ENCODE measurements around the gene LRRC14B.
"Not testable (repeated sequence)": the region's sequence is repeated elsewhere in the genome, so short reads cannot be mapped to it uniquely, and the experiment has no call there.

LRRC14B gene

GRCh38 chr5:207599-207998 lies 16.3 kb downstream of the LRRC14B start:
- no peak for DNase-seq (ENCODE audit: low read depth)

DNA sequence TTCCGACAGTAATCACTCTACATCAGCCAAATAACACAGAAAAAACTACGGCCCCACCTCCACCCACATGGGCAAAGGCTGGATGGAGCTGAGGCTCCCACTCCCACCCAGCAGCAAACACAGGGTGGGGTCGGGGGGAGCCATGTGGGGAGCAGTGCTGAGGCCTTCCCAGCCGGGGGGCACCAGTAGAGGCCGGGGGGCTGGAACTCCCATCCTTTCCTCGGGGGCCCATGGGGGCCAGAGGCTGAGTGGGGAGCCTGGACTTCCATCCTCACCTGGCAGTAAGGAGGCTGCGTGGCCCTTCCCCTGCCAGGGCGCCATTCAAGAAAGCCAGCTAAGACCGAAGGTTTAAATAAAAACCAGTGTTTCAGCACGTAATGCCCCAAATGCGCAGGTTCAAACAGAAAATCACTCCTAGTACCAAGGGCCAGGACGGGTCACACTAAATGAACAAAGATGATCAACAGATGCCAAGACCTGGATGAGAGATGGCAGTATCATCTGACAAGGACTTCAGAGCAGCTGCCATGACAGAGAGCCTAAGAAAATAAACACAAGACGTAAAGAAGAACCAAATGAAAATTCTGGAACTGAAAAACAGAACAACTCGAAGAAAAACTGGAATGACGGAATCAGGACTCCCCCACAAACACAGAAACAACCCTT lies 17.3 kb downstream of the LRRC14B start:
- DNase-seq (ENCODE audit: low read depth): no peak

DNA sequence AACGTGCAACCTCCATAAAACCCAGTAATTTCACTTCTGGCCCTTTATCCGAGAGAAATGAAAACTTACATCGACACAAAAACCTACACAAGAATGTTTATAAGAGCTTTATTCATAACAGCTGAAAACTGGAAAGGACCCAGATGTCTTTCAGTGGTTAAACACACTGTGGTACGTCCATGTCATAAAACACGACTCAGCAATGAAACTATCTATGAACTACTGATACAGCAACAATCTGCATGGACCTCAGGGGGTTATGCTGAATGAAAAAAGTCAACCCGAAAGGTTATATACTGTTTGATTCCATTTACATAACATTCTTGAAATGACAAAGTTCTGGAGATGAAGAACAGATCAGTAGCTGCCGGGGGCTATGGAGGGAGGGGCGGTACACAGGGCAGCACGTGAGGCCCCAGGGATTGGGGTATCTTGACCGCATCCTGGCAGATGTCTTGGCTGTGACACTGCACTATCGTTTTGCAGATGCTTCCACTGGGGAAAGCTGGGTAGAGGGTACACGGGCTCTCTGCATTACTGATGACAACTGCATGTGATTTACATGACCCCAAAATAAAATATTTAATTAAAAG lies 22.6 kb downstream of the LRRC14B start:
- no peak for DNase-seq (ENCODE audit: low read depth)

DNA sequence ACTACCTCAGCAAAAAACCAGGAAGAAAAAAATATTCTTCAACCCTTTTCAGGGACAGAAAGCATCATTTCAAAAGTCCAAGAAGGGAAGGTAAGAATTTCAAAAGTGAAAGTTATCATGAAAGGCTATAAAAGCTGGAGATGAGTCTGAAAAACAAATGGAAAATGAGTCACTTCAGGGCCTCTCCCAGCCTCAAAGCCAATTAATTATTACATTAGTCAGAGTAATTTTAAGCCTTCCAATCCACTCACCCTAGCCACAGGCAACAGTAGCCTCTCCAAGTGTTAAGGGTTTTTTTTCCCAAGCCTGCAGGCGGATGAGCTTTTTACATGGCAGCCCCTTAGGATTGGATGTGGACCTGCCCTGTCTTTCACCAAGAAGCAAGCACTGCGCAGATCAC lies 24.0 kb downstream of the LRRC14B start:
- DNase-seq (ENCODE audit: low read depth): not testable (repeated sequence)

DNA sequence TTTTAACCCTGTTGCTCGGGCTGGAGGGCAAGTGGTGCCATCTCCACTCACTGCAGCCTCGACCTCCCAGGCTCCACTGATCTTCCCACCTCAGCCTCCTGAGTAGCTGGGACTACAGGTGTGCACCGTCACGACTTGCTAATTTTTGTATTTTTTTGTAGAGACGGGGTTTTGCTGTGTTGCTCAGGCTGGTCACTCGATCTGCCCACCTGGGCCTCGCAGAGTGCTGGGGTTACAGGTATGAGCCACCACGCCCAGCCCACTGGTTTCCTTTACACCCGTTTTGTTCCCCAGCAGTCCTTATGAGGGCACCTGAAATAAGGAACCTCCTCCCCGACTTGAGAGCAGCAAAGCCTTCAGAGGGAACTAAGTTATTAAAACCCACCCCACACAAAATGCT lies 24.8 kb downstream of the LRRC14B start:
- not testable (repeated sequence) for DNase-seq (ENCODE audit: low read depth)

DNA sequence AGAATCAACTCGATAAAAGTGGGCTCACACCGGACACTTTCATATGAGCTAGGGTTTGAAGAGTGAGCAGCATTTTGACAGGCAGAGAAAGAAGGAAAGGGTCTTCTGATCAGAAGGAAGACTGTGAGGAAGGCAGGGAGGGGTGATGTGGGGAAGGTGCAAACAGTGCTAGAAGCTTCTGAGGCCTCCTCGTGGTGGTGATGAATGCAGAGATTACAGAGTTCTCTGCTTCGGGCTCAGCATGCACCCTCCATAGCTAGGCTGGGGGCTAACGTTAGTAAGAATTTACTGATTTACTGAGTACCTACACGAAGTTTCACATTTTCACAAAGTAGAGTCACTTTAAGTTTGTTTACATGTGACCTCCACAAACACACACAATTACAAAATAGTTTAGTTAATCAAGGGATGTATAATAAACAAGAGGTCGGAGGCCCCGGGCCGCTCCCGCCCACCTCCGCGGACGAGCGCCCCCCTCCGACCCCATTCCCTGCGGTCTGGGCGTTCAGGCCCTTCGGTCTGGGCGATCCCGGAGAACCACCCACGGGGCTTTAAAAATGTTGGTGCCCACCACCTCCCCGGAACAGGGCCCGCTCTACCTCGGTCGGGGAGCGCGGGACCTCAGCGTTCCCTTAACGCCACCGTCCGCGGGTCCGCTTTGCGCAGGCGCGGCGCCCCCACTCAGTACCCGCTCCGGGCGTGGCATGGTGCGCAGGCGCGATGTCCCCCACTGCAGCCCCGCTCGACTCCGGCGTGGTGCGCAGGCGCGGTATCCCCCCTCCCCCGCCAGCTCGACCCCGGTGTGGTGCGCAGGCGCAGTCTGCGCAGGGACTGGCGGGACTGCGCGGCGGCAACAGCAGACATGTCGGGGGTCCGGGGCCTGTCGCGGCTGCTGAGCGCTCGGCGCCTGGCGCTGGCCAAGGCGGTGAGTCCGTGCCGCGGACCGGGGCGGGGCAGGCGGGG lies 26.5 kb downstream of the LRRC14B start, which contains the start of the genes CCDC127 and SDHA:
CCDC127 (minus strand) TSS at position 660 of the 963 bp plus-strand sequence. CDS start 1,304 bp downstream, outside the sequence.
SDHA (plus strand) TSS at position 827 of the 963 bp plus-strand sequence; CDS start at position 863, 36 bp downstream.
- DNase-seq (ENCODE audit: low read depth): peak; percentile 69

DNA sequence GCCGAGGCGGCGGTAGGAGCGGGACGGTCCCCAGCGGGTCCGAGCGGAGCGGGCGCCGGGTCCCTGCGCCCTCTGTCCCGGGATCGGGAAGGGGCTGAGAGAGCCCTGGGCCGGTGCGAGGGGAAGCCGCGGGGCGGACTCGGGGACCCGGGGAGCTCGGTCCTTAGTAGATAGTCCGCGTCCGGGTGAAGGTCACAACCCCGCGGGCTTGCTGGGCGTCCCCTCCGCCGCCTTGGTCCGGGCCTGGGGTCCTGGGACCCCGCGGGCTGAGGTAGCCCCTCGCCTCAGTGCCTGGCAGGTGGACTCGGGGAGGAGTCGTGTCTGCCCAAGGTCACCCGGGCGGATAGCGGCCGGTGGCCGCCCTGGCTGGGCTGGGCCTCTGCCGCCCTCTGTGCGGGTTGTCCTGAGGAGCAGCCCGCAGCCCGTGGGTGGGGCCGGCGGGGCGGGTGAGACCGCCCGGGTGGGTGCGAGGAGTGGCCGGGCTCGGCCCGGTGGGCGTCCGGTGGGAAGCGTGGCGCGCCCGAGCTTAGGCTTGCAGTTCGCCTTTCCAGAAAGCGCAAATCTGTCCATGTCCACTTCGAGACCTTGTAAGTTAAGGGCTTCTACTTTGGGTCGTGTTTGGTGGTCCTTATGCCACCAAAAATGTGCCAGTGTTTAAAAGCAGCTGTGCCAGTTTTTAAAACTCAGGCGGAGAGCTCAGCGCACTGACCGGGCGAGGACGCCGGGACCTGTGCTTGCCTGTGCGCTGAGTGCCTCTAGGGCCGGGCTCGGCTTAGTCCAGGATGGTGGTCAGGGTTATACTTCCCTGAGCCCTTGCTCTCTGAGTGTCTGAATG lies 27.4 kb downstream of the LRRC14B start:
- DNase-seq (ENCODE audit: low read depth): no peak

- DNase-seq (ENCODE audit: low read depth): peak; percentile 33
These were observed 28.2 kb downstream of the LRRC14B start for GRCh38 chr5:219460-219863.

GRCh38 chr5:219991-220390 lies 28.7 kb downstream of the LRRC14B start:
- no peak for DNase-seq (ENCODE audit: low read depth)

GRCh38 chr5:222951-223715 lies 31.8 kb downstream of the LRRC14B start:
- DNase-seq (ENCODE audit: low read depth): peak; percentile 49

GRCh38 chr5:223791-224190 lies 32.5 kb downstream of the LRRC14B start:
- DNase-seq (ENCODE audit: low read depth): no peak

DNA sequence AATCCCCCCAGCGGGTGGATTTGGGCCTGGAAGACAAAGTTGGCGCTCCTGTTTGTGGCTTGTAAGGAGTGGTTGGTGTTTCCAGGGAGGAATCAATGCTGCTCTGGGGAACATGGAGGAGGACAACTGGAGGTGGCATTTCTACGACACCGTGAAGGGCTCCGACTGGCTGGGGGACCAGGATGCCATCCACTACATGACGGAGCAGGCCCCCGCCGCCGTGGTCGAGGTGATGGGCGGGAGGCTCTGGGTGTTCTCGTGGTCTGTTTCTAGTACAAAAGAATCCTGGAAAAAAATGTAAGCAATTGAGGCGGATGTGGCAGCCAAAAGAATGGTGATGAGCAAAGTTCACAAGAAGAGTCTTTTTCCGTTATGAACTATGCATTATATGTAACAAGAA lies 34.0 kb downstream of the LRRC14B start:
- no peak for DNase-seq (ENCODE audit: low read depth)

- not testable (repeated sequence) for DNase-seq (ENCODE audit: low read depth)
These were observed 36.1 kb downstream of the LRRC14B start for GRCh38 chr5:227375-227774.

DNA sequence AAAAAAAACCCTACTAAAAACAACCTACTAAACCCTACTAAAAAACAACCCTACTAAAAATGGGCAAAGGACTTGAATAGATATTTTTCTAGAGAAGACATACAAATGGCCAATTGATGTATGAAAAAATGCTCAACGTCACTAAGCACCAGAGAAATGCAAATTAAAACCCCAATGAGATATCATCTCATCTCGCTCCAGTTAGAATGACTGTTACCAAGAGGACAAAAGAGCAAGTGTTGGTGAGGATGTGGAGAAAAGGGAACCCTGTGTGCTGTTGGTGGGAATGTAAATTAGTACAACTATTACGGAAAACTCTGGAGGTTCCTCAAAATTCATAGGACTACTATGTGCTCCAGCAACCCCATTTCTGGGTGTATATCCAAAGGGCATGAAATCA lies 37.6 kb downstream of the LRRC14B start:
- DNase-seq (ENCODE audit: low read depth): no peak

- no peak for DNase-seq (ENCODE audit: low read depth)
These were observed 39.4 kb downstream of the LRRC14B start for GRCh38 chr5:230711-231110.

GRCh38 chr5:231661-232060 lies 40.4 kb downstream of the LRRC14B start:
- DNase-seq (ENCODE audit: low read depth): no peak

- not testable (repeated sequence) for DNase-seq (ENCODE audit: low read depth)
These were observed 42.1 kb downstream of the LRRC14B start for GRCh38 chr5:233426-233825.

DNA sequence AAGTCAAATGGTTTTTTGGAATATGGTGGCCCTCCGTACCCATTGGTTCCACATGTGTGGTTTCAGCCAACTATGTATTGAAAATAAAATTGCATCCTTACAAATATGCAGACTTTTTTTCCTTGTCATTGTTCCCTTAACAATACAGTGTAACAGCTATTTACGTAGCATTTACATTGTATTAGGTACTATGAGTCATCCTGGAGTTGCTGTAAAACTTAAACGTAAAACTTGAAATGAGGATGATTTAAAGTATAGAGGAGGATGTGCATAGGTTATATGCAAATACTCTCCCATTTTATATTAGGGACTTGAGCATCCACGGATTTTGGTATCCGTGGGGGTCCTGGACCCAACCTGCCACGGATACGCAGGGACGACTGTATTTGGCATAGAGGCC lies 43.2 kb downstream of the LRRC14B start:
- DNase-seq (ENCODE audit: low read depth): no peak

DNA sequence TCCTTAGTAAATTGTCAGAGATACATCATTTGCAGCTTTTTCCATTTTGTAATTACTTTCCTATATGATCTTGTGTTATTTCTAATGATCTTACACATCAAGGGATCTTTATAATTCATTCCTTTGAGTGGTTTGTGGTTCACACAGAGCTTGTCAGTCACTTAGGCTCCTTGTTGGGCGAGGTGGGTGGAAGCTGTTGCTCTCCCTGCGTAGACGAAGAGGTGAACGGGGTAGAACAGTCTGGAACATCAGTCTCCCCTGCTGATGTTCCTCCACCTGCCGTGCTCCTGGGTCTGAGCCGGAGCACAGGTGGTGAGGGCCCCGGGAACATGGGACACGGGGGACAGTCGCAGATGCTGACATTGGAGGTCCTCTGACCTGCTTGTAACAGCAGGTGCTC lies 44.2 kb downstream of the LRRC14B start:
- not testable (repeated sequence) for DNase-seq (ENCODE audit: low read depth)

DNA sequence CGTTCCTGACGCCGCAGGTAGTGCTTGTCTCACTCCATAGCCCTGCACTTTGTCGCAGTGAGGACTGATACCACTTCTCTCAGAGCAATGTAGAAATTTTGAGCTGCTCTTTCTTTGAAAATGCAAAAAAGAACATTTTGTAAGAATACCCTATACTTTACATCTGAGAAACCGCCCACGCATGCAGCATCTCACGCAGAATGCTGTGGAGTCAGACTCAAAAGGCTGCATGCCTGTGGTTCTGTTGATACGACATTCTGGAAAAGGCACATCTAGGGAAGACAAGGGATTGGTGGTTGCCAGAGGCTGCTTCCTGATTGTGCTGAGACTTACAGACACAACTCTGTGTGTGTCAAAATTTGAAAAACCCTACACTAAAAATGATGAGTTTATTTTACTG lies 46.6 kb downstream of the LRRC14B start:
- DNase-seq (ENCODE audit: low read depth): not testable (repeated sequence)

DNA sequence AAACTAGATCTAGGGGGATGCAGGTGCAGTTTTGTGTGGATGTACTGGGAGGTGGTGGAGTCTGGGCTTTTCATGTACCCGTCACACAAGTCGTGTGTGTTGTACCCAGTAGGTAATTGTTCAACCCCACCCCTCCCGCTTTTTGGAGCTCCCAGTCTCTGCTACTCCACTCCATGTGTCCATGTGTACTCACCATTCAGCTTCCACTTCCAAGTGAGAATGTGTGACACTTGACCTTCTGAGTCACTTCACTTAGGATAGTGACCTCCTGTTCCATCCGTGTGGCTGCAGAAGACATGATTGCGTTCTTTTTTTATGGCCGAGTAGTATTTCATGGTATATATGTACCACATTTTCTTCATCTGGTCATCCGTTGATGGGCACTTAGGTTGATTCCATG lies 49.3 kb downstream of the LRRC14B start:
- DNase-seq (ENCODE audit: low read depth): not testable (repeated sequence)
